Liver (tissue), 9 donors: ENCODE results near the gene CST4. TPM values are rescaled to one million over a fixed set of nuclear protein-coding genes. Genes with fewer than 3 reads are reported as not detected.

Experiments used
- DNase-seq: peaks from one replicate; pipeline ENCODE4 v3.0.0-alpha.2; 2017; ENCODE audit warnings: low spot score
- H3K27ac ChIP-seq, 2 donors: one replicate each; pipeline ENCODE4 v1.7.0; 2013; ENCODE audit warnings: inconsistent platforms in 2 of 2, low read length in 2 of 2, control low read depth in 1 of 2, low read depth in 1 of 2, mild to moderate bottlenecking in 1 of 2
- H3K27me3 ChIP-seq, 4 donors: one replicate each; pipeline versions ENCODE4 v1.6.1 to v1.7.0; 2013; ENCODE audit warnings: low read length in 3 of 4, inconsistent platforms in 1 of 4, mild to moderate bottlenecking in 1 of 4, moderate library complexity in 1 of 4; ENCODE audit not compliant: control insufficient read depth in 4 of 4, insufficient read depth in 4 of 4
- H3K36me3 ChIP-seq, 4 donors: one replicate each; pipeline versions ENCODE4 v1.6.1 to v1.7.0; 2013; ENCODE audit warnings: low read length in 3 of 4, mild to moderate bottlenecking in 3 of 4, low read depth in 1 of 4, moderate library complexity in 1 of 4; ENCODE audit not compliant: control insufficient read depth in 4 of 4, insufficient read depth in 3 of 4
- H3K4me1 ChIP-seq, 4 donors: one replicate each; pipeline versions ENCODE4 v1.6.1 to v1.7.0; 2013; ENCODE audit warnings: low read length in 3 of 4, mild to moderate bottlenecking in 3 of 4, moderate library complexity in 1 of 4; ENCODE audit not compliant: control insufficient read depth in 4 of 4, insufficient read depth in 4 of 4
- H3K4me3 ChIP-seq, 3 donors: one replicate each; pipeline versions ENCODE4 v1.6.1 to v1.7.0; 2013; ENCODE audit warnings: low read length in 3 of 3, control low read depth in 1 of 3, low read depth in 1 of 3, mild to moderate bottlenecking in 1 of 3
- H3K9ac ChIP-seq, 2 donors: one replicate each; pipeline ENCODE4 v1.7.0; 2013; ENCODE audit warnings: low read length in 2 of 2, mild to moderate bottlenecking in 2 of 2, moderate library complexity in 2 of 2, control low read depth in 1 of 2, low read depth in 1 of 2
- H3K9me3 ChIP-seq, 4 donors: one replicate each; pipeline versions ENCODE4 v1.6.1 to v1.7.0; 2013; ENCODE audit warnings: low read length in 3 of 4; ENCODE audit not compliant: control insufficient read depth in 4 of 4
- ATF3 ChIP-seq: IDR thresholded peaks from 2 replicates; pipeline ENCODE4 v1.6.1; 2016; ENCODE audit warnings: antibody characterized with exemption
- CTCF ChIP-seq: fragments of 150-350 bp; IDR thresholded peaks from 2 replicates; pipeline ENCODE4 v1.5.1; 2017; ENCODE audit warnings: improper control_type of control experiment, low read depth, low read length; ENCODE audit not compliant: missing input control
- EGR1 ChIP-seq, 2 donors: IDR thresholded peaks; 2 replicates each; pipeline ENCODE4 v1.6.1; 2016 to 2018; ENCODE audit warnings: antibody characterized with exemption in 2 of 2, low read depth in 2 of 2
- FOXA1 ChIP-seq: IDR thresholded peaks from 2 replicates; pipeline ENCODE4 v1.6.1; 2016; ENCODE audit warnings: antibody characterized with exemption
- FOXA2 ChIP-seq: IDR thresholded peaks from 2 replicates; pipeline ENCODE4 v1.6.1; 2016; ENCODE audit warnings: antibody characterized with exemption
- GABPA ChIP-seq, 2 donors: IDR thresholded peaks in 1 of 2; conservative IDR thresholded peaks in 1 of 2; 2 replicates each; pipeline ENCODE4 v1.6.1; 2016; ENCODE audit warnings: antibody characterized with exemption in 2 of 2, mild to moderate bottlenecking in 1 of 2, moderate library complexity in 1 of 2
- HNF4A ChIP-seq, 2 donors: conservative IDR thresholded peaks; 2 replicates each; pipeline ENCODE4 v1.6.1; 2016; ENCODE audit warnings: antibody characterized with exemption in 2 of 2, mild to moderate bottlenecking in 2 of 2
- HNF4G ChIP-seq: IDR thresholded peaks from 2 replicates; pipeline ENCODE4 v1.6.1; 2016; ENCODE audit warnings: antibody characterized with exemption
- JUND ChIP-seq, 2 donors: IDR thresholded peaks; 2 replicates each; pipeline ENCODE4 v1.6.1; 2016; ENCODE audit warnings: antibody characterized with exemption in 2 of 2
- MAX ChIP-seq: IDR thresholded peaks from 2 replicates; pipeline ENCODE4 v1.6.1; 2016; ENCODE audit warnings: antibody characterized with exemption
- NR2F2 ChIP-seq: IDR thresholded peaks from 2 replicates; pipeline ENCODE4 v1.6.1; 2016; ENCODE audit warnings: antibody characterized with exemption
- RAD21 ChIP-seq, 2 donors: IDR thresholded peaks; 2 replicates each; pipeline ENCODE4 v1.6.1; 2016; ENCODE audit warnings: antibody characterized with exemption in 2 of 2, mild to moderate bottlenecking in 2 of 2
- REST ChIP-seq: IDR thresholded peaks from 2 replicates; pipeline ENCODE4 v1.6.1; 2016; ENCODE audit warnings: antibody characterized with exemption, mild to moderate bottlenecking
- RXRA ChIP-seq, 2 donors: IDR thresholded peaks; 2 replicates each; pipeline ENCODE4 v1.6.1; 2017 to 2018; ENCODE audit warnings: antibody characterized with exemption in 2 of 2, mild to moderate bottlenecking in 1 of 2
- SP1 ChIP-seq: IDR thresholded peaks from 2 replicates; pipeline ENCODE4 v1.6.1; 2018; ENCODE audit warnings: antibody characterized with exemption, mild to moderate bottlenecking
- TAF1 ChIP-seq: conservative IDR thresholded peaks from 2 replicates; pipeline ENCODE4 v1.6.1; 2016; ENCODE audit warnings: antibody characterized with exemption, mild to moderate bottlenecking
- YY1 ChIP-seq: IDR thresholded peaks from 2 replicates; pipeline ENCODE4 v1.6.1; 2016; ENCODE audit warnings: antibody characterized with exemption, mild to moderate bottlenecking
- ZBTB33 ChIP-seq: IDR thresholded peaks from 2 replicates; pipeline ENCODE4 v1.6.1; 2016; ENCODE audit warnings: antibody characterized with exemption
- WGBS: extraction: QIAGEN DNeasy Blood & Tissue Kit; methylation state at CpG from one replicate; pipeline ENCODE4 v1.1.7; 2013; 5-methylcytosine and 5-hydroxymethylcytosine counted together
- polyA plus RNA-seq, 2 donors: library from polyadenylated mRNA; stranded (reverse) in 1 of 2; unstranded in 1 of 2; fragments of 200-250 nt in 1 of 2; fragments of >200 nt in 1 of 2; fragmentation: Nextera tagmentation in 1 of 2; extraction: Ambion mirVana in 1 of 2; gene quantifications; one replicate each; pipeline versions ENCODE4 v1.2.1 to v1.2.3, GENCODE V29; 2013 to 2015
- total RNA-seq, 2 donors: library from RNA; depleted of rRNA; stranded (reverse); fragments of >200 nt; gene quantifications; one replicate each; pipeline ENCODE4 v1.2.3, GENCODE V29; 2014
- donor health status: healthy.
- donor health status: healthy.
- donor health status: healthy.
- donor health status: healthy.
- donor health status: healthy.

CST4 gene
- total and polyA plus RNA-seq, 4 donors: not detected

GRCh38 chr20:23683807-23684206 is 5.0 kb downstream of the CST4 start:
- no peak overlapping the region for H3K4me3 ChIP-seq
- WGBS: 87% methylated on average over 2 of the region's 2 CpGs
- no peaks in the 10 kb centered on the region for H3K4me1 ChIP-seq
- H3K9ac ChIP-seq: no peak overlapping the region
- no peak for DNase-seq
- TF ChIP-seq YY1: no peak
- TF ChIP-seq FOXA1: no peak
- TF ChIP-seq HNF4G: no peak
- no peak for TF ChIP-seq RXRA (IDR thresholded peaks at IDR 0.05)
- no peak for TF ChIP-seq NR2F2
- no peak for TF ChIP-seq HNF4A (conservative IDR thresholded peaks at IDR 0.05)
- no peak for TF ChIP-seq EGR1 (IDR thresholded peaks at IDR 0.05; ENCODE audit: low read depth in 2 of 2)
- TF ChIP-seq FOXA2: no peak
- TF ChIP-seq MAX: no peak
- no peak for TF ChIP-seq RAD21 (IDR thresholded peaks at IDR 0.05)
- no peak for TF ChIP-seq ZBTB33
- TF ChIP-seq GABPA (IDR thresholded peaks at IDR 0.05 in 1 of 2, conservative IDR thresholded peaks at IDR 0.05 in 1 of 2): no peak
- TF ChIP-seq SP1: no peak
- TF ChIP-seq REST: no peak
- no peak for TF ChIP-seq JUND (IDR thresholded peaks at IDR 0.05)
- no peak for TF ChIP-seq TAF1
- no peak for TF ChIP-seq ATF3
- no peak for TF ChIP-seq CTCF
- H3K9me3 ChIP-seq: no peaks in the 10 kb centered on the region
- H3K36me3 ChIP-seq: no peaks in the 10 kb centered on the region
- H3K27me3 ChIP-seq: peaks cover 0 to 6% (median 0%) of the 10 kb centered on the region in 4 donors
- no peak overlapping the region for H3K27ac ChIP-seq
